Hepatocyte (in vitro differentiated cells): ENCODE results near the gene UNC93B1. TPM values are rescaled to one million over a fixed set of nuclear protein-coding genes. Genes with fewer than 3 reads are reported as not detected.

Experiments used
- DNase-seq: peaks from one replicate; pipeline ENCODE4 v3.0.0-alpha.2; 2016; ENCODE audit warnings: low spot score
- H2AFZ ChIP-seq: fragments of 200-600 bp; sonication (generic); 2 replicates; pipeline ENCODE4 v1.6.0; 2016; ENCODE audit warnings: antibody characterized with exemption, mild to moderate bottlenecking
- H3K27ac ChIP-seq: fragments of 200-600 bp; sonication (generic); 2 replicates; pipeline ENCODE4 v1.5.1; 2016; ENCODE audit warnings: mild to moderate bottlenecking
- H3K27me3 ChIP-seq: fragments of 200-600 bp; sonication (generic); 2 replicates; pipeline ENCODE4 v1.6.1; 2016
- H3K36me3 ChIP-seq: fragments of 200-600 bp; sonication (generic); replicated peaks from 2 replicates; pipeline ENCODE4 v1.5.1; 2016; ENCODE audit warnings: low read depth; ENCODE audit not compliant: insufficient read depth
- H3K4me1 ChIP-seq: fragments of 200-600 bp; sonication (generic); 2 replicates; pipeline ENCODE4 v1.5.1; 2016; ENCODE audit warnings: mild to moderate bottlenecking, moderate library complexity; ENCODE audit not compliant: insufficient read depth
- H3K4me2 ChIP-seq: fragments of 200-600 bp; sonication (generic); 2 replicates; pipeline ENCODE4 v1.6.0; 2016
- H3K4me3 ChIP-seq: fragments of 200-600 bp; sonication (generic); 2 replicates; pipeline ENCODE4 v1.5.1; 2016; ENCODE audit warnings: mild to moderate bottlenecking
- H3K79me2 ChIP-seq: fragments of 200-600 bp; sonication (generic); 2 replicates; pipeline ENCODE4 v1.6.0; 2017; ENCODE audit warnings: mild to moderate bottlenecking
- H3K9me2 ChIP-seq: fragments of 200-600 bp; sonication (generic); replicated peaks from 2 replicates; pipeline ENCODE4 v1.6.0; 2017; ENCODE audit warnings: mild to moderate bottlenecking; ENCODE audit not compliant: insufficient read depth
- H3K9me3 ChIP-seq: fragments of 200-600 bp; sonication (generic); 2 replicates; pipeline ENCODE4 v1.5.1; 2016; ENCODE audit warnings: low read depth, mild to moderate bottlenecking
- H4K20me1 ChIP-seq: fragments of 200-600 bp; sonication (generic); 2 replicates; pipeline ENCODE4 v1.6.0; 2016; ENCODE audit warnings: mild to moderate bottlenecking; ENCODE audit not compliant: insufficient read depth, poor library complexity, severe bottlenecking
- EZH2 ChIP-seq: fragments of 200-600 bp; sonication (generic); IDR thresholded peaks from 2 replicates; pipeline ENCODE4 v1.6.1; 2016; ENCODE audit warnings: antibody characterized with exemption, mild to moderate bottlenecking, borderline replicate concordance
- EZH2phosphoT487 ChIP-seq: fragments of 200-600 bp; sonication (generic); IDR thresholded peaks from one replicate; pipeline ENCODE4 v1.6.1; 2018; ENCODE audit warnings: antibody characterized with exemption, mild to moderate bottlenecking, low read depth, moderate library complexity; ENCODE audit not compliant: unreplicated experiment, severe bottlenecking
- WGBS: methylation state at CpG from one replicate; pipeline ENCODE4 v1.1.6; 2016; ENCODE audit warnings: low lambda C conversion rate; ENCODE audit errors: missing lambda C conversion rate; 5-methylcytosine and 5-hydroxymethylcytosine counted together
- polyA plus RNA-seq: library from polyadenylated mRNA; unstranded; fragments of >200 nt; fragmentation: Nextera tagmentation; extraction: Ambion mirVana; gene quantifications from 2 replicates; pipeline ENCODE4 v1.2.1, GENCODE V29; 2016
- total RNA-seq: library from RNA; depleted of rRNA; stranded (reverse); fragments of >200 nt; gene quantifications from 2 replicates; pipeline ENCODE4 v1.2.3, GENCODE V29; 2014
- TF ChIP-seq, protein P1 (sequence below): fragments of 200-600 bp; sonication (generic); IDR thresholded peaks from 2 replicates; pipeline ENCODE4 v1.5.1; 2016; ENCODE audit warnings: antibody characterized with exemption, mild to moderate bottlenecking; ENCODE audit not compliant: poor library complexity

Gene UNC93B1
- total and polyA plus RNA-seq, 2 experiments from 2014 or later: 23.5 to 38.0 TPM

DNA sequence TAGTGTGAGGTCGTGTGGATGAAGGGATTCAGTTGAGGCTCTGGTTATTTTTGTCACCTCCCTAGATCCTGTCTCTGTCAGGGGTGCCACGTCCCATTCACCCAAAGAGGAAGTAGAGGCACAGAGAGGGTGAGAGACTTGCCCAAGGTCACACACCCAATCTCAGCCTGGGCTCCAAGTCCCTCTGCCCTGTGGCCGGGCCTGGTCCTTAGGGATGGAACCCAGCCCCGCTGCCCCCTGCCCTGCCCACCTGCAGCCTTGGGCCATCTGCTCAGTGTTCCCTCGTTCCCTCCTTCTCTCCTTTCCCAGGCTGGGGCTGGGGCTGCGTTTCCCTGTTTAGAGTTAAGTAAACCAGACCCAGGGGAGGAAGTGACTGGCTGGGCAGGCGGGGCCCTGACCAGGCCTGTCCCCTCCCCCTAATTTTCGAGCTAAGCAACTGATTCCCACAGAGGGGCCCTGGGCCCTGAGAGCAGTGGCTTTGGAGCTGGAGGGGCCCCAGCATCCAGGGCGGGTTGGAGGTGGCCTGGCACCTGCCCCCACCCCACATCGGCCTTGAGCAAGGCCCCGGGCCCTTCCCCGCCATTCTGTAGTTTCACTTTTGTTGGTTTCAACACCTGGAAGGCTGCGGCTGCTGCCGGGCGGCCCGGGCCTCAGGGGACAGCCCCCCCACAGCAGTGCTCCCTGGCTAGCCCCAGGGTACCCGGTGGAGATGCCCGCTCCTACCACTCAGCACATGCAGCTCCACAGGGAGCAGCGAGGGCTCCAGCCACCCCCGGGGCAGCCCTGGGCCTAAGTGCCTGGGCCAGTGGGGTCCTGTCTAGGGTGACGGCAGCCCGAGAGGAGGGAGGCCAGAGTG is 36.4 kb upstream of the UNC93B1 start:
- Histone ChIP-seq H3K27me3 (no peaks in the 10 kb centered on the region), H3K9me3 (no peaks in the 10 kb centered on the region), H3K4me2 (peak overlapping the region; percentile 84), H3K9me2 (no peaks in the 10 kb centered on the region), H3K4me1 (peaks cover 27% of the 10 kb centered on the region), H3K79me2 (peaks cover 7% of the 10 kb centered on the region), H3K4me3 (no peak overlapping the region), H3K27ac (peak overlapping the region; percentile 34), H2AFZ (peak overlapping the region; percentile 49), H3K36me3 (no peaks in the 10 kb centered on the region), H4K20me1 (no peaks in the 10 kb centered on the region)
- TF ChIP-seq, protein P1, sequence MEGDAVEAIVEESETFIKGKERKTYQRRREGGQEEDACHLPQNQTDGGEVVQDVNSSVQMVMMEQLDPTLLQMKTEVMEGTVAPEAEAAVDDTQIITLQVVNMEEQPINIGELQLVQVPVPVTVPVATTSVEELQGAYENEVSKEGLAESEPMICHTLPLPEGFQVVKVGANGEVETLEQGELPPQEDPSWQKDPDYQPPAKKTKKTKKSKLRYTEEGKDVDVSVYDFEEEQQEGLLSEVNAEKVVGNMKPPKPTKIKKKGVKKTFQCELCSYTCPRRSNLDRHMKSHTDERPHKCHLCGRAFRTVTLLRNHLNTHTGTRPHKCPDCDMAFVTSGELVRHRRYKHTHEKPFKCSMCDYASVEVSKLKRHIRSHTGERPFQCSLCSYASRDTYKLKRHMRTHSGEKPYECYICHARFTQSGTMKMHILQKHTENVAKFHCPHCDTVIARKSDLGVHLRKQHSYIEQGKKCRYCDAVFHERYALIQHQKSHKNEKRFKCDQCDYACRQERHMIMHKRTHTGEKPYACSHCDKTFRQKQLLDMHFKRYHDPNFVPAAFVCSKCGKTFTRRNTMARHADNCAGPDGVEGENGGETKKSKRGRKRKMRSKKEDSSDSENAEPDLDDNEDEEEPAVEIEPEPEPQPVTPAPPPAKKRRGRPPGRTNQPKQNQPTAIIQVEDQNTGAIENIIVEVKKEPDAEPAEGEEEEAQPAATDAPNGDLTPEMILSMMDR: no peak
- DNase-seq: peak; percentile 77
- 43% methylated on average over 22 of the region's 22 CpGs for WGBS

DNA sequence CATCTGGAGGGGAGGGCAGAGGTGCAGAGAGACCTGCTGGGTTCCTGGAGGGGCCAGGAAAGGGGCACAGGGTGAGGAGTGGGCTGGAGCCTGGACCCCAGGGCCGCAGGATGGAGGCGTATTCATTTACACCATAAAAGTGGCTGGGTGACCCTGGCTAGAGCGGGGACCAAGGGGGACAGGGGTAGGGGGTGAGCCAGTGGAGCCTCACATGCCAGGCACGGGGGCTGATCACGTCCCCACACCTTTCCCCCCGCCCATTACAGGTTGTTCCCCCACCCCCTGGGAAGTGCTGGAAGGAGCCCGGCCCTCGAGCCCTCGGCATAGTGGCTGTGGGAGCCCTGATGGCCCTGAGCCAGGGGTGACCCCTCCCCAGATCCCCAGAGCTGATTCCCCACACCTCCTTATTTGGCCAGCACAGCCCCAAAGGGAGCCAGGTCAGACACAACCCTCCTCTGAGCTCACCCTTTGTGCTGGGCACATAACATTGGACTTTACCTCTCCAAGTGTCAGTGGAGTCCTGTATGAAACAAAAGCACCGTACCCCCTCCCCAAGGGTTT is 35.7 kb upstream of the UNC93B1 start:
- no peak for DNase-seq
- WGBS: 86% methylated on average over 6 of the region's 10 CpGs
- peaks cover 27% of the 10 kb centered on the region for H3K4me1 ChIP-seq

DNA sequence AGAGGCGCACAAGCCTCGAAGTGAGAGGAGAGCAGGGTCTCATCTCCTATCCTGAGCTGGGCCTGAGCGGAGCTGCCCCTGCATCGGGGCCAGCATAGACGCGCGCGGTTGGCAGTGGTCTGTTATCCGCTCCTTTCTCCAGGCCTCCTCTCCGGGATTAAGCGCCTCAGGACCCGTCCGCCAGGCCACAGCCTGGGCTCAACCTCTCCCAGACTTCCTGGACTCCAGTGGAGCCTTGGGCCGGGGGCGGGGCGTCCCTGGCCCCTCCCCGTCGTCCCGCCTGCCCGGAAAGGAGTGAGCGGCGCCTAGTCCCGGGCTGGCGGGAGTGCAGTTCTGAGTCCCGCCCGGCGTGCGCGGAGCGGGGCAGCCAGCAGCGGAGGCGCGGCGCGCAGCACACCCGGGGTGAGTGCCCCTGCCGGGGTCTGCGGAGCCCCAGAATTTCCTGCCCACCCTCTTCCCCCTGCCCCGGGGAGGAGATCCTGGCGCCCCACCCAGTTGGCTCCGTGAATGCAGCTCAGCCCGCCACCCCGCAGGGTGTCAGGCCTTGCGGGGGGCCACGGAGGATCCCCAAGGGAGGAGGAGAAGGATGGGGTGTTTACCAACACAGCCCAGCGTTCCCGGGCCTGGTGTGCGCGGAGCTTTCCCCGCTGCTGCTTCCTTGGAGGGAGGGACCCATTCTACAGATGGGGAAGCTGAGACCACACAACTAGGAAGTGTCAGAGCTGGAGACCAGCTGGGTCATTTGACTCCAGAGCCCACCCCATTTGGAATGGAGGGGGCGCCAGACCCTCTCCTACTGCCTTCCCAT is 35.0 kb upstream of the UNC93B1 start, which contains the start of gene TCIRG1:
Gene TCIRG1 (plus strand): TSS at position 308 of the 808 bp plus-strand sequence. CDS start 2,247 bp downstream, outside the sequence.
- peak within 1 kb of the TSS; percentile 34 for H3K27ac ChIP-seq
- peaks cover 7% of the 10 kb centered on the region for H3K79me2 ChIP-seq
- H3K27me3 ChIP-seq: no peaks in the 10 kb centered on the region
- peak within 1 kb of the TSS; percentile 84 for H3K4me2 ChIP-seq
- 15% methylated on average over 45 of the region's 51 CpGs for WGBS
- peak within 1 kb of the TSS; percentile 42 for H3K4me3 ChIP-seq
- H3K9me3 ChIP-seq: no peaks in the 10 kb centered on the region
- H4K20me1 ChIP-seq: no peaks in the 10 kb centered on the region
- TF ChIP-seq EZH2phosphoT487 (no peak), EZH2 (no peak)
- TF ChIP-seq, protein P1: no peak
- H3K4me1 ChIP-seq: peaks cover 27% of the 10 kb centered on the region
- H3K36me3 ChIP-seq: no peaks in the 10 kb centered on the region
- H3K9me2 ChIP-seq: no peaks in the 10 kb centered on the region
- DNase-seq: peak; percentile 88
- peak within 1 kb of the TSS; percentile 19 for H2AFZ ChIP-seq

More for the DNA sequence above, 35.7 kb upstream of the UNC93B1 start:
- H3K9me2 ChIP-seq: no peaks in the 10 kb centered on the region
- peak overlapping the region; percentile 84 for H3K4me2 ChIP-seq
- H3K79me2 ChIP-seq: peaks cover 7% of the 10 kb centered on the region
- H3K27me3 ChIP-seq: no peaks in the 10 kb centered on the region
- H2AFZ ChIP-seq: no peak overlapping the region
- H3K4me3 ChIP-seq: no peak overlapping the region
- peak overlapping the region; percentile 34 for H3K27ac ChIP-seq
- TF ChIP-seq EZH2phosphoT487: no peak
- H3K9me3 ChIP-seq: no peaks in the 10 kb centered on the region
- no peaks in the 10 kb centered on the region for H4K20me1 ChIP-seq
- no peaks in the 10 kb centered on the region for H3K36me3 ChIP-seq
